ENCODE measurements around the gene HYCC1.
"Not testable (repeated sequence)": the region's sequence is repeated elsewhere in the genome, so short reads cannot be mapped to it uniquely, and the experiment has no call there.

DNA sequence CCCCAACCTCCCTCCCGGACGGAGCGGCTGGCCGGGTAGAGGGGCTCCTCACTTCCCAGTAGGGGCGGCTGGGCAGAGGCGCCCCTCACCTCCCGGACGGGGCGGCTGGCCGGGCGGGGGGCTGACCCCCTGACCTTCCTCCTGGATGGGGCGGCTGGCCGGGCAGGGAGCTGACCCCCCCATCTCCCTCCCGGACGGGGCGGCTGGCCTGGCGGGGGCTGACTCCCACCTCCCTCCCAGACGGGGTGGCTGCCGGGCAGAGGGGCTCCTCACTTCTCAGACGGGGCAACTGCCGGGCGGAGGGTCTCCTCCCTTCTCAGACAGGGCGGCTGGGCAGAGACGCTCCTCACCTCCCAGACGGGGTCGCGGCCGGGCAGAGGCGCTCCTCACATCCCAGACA is 32.4 kb upstream of the HYCC1 start:
- TF ChIP-seq, protein P1, sequence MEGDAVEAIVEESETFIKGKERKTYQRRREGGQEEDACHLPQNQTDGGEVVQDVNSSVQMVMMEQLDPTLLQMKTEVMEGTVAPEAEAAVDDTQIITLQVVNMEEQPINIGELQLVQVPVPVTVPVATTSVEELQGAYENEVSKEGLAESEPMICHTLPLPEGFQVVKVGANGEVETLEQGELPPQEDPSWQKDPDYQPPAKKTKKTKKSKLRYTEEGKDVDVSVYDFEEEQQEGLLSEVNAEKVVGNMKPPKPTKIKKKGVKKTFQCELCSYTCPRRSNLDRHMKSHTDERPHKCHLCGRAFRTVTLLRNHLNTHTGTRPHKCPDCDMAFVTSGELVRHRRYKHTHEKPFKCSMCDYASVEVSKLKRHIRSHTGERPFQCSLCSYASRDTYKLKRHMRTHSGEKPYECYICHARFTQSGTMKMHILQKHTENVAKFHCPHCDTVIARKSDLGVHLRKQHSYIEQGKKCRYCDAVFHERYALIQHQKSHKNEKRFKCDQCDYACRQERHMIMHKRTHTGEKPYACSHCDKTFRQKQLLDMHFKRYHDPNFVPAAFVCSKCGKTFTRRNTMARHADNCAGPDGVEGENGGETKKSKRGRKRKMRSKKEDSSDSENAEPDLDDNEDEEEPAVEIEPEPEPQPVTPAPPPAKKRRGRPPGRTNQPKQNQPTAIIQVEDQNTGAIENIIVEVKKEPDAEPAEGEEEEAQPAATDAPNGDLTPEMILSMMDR (IDR thresholded peaks at IDR 0.05) = not testable (repeated sequence)
- not testable (repeated sequence) for TF ChIP-seq EP300 (IDR thresholded peaks at IDR 0.05)
